Measurements from ENCODE around the gene PNP. TPM values are rescaled to one million over a fixed set of nuclear protein-coding genes. Genes with fewer than 3 reads are reported as not detected.
"Not testable (repeated sequence)": the region's sequence is repeated elsewhere in the genome, so short reads cannot be mapped to it uniquely, and the experiment has no call there.

PNP gene
- total RNA-seq, 4 donors from 2014 or later = 18.9 to 62.1 (median 32.7) TPM

- in situ Hi-C loops (cut with MboI; ENCODE audit: low pct_ligation_motif_present in 1 of 4, low pct_unique_long_range_greater_than_20kb in 1 of 4, low sequenced_read_pairs in 3 of 4) = no loop called here
- WGBS, 2 donors (ENCODE audit: low coverage in 1 of 2) = 91 to 94% methylated on average over 3 to 4 of the region's 4 CpGs
- H3K4me1 ChIP-seq = no peaks in the 10 kb centered on the region
- no peaks in the 10 kb centered on the region for H3K27me3 ChIP-seq
- intact Hi-C loops (cut with DNase I; ENCODE audit: low total_unique reads) = no loop called here
- no peak for TF ChIP-seq CTCF (IDR thresholded peaks at IDR 0.05)
- TF ChIP-seq EP300 (IDR thresholded peaks at IDR 0.05; ENCODE audit: low read depth) = no peak
- no peak for TF ChIP-seq POLR2AphosphoS5 (IDR thresholded peaks at IDR 0.05)
- TF ChIP-seq POLR2A (IDR thresholded peaks at IDR 0.05) = no peak
- H3K27ac ChIP-seq = no peak overlapping the region
- no peak for DNase-seq
- no peaks in the 10 kb centered on the region for H3K36me3 ChIP-seq
- H3K9me3 ChIP-seq = no peaks in the 10 kb centered on the region
- no peak overlapping the region for H3K4me3 ChIP-seq
Measured at GRCh38 chr14:20436363-20436755, 32.8 kb upstream of the PNP start.

- WGBS, 2 donors (ENCODE audit: low coverage in 1 of 2) = 85 to 94% methylated on average over 7 of the region's 7 CpGs
- no peak overlapping the region for H3K27ac ChIP-seq
- H3K27me3 ChIP-seq = no peaks in the 10 kb centered on the region
- no peaks in the 10 kb centered on the region for H3K4me1 ChIP-seq
- no peaks in the 10 kb centered on the region for H3K9me3 ChIP-seq
- TF ChIP-seq POLR2A (IDR thresholded peaks at IDR 0.05) (no peak), POLR2AphosphoS5 (IDR thresholded peaks at IDR 0.05) (no peak), CTCF (IDR thresholded peaks at IDR 0.05) (no peak), EP300 (IDR thresholded peaks at IDR 0.05; ENCODE audit: low read depth) (no peak)
- H3K4me3 ChIP-seq = no peak overlapping the region
- in situ Hi-C loops (cut with MboI; ENCODE audit: low pct_ligation_motif_present in 1 of 4, low pct_unique_long_range_greater_than_20kb in 1 of 4, low sequenced_read_pairs in 3 of 4) = no loop called here
- no peak for DNase-seq
- H3K36me3 ChIP-seq = no peaks in the 10 kb centered on the region
- intact Hi-C loops (cut with DNase I; ENCODE audit: low total_unique reads) = no loop called here
Measured at GRCh38 chr14:20438664-20439063, 30.5 kb upstream of the PNP start.

- in situ Hi-C loops (cut with MboI; ENCODE audit: low pct_ligation_motif_present in 1 of 4, low pct_unique_long_range_greater_than_20kb in 1 of 4, low sequenced_read_pairs in 3 of 4) = no loop called here
- intact Hi-C loops (cut with DNase I; ENCODE audit: low total_unique reads) = no loop called here
- TF ChIP-seq EP300 (IDR thresholded peaks at IDR 0.05; ENCODE audit: low read depth) = no peak
- WGBS, 2 donors (ENCODE audit: low coverage in 1 of 2) = 89% methylated on average over 5 of the region's 5 CpGs; no CpG with 5 or more reads in 1 of the 2 donors
- no peak overlapping the region for H3K27ac ChIP-seq
- no peaks in the 10 kb centered on the region for H3K27me3 ChIP-seq
- H3K4me1 ChIP-seq = no peaks in the 10 kb centered on the region
- H3K36me3 ChIP-seq = no peaks in the 10 kb centered on the region
- H3K4me3 ChIP-seq = no peak overlapping the region
- no peaks in the 10 kb centered on the region for H3K9me3 ChIP-seq
- DNase-seq = no peak
Measured at GRCh38 chr14:20440465-20440864, 28.7 kb upstream of the PNP start.

- peaks cover 0 to under 1% (median 0%) of the 10 kb centered on the region in 4 donors for H3K36me3 ChIP-seq
- no peak overlapping the region for H3K4me3 ChIP-seq
- no peaks in the 10 kb centered on the region for H3K9me3 ChIP-seq
- no peaks in the 10 kb centered on the region for H3K4me1 ChIP-seq
- H3K27ac ChIP-seq = no peak overlapping the region
- in situ Hi-C loops (cut with MboI; ENCODE audit: low pct_ligation_motif_present in 1 of 4, low pct_unique_long_range_greater_than_20kb in 1 of 4, low sequenced_read_pairs in 3 of 4) = no loop called here
- no peaks in the 10 kb centered on the region for H3K27me3 ChIP-seq
- intact Hi-C loops (cut with DNase I; ENCODE audit: low total_unique reads) = no loop called here
- 46 to 69% methylated on average over 3 to 5 of the region's 5 CpGs for WGBS, 2 donors (ENCODE audit: low coverage in 1 of 2)
- TF ChIP-seq POLR2A (IDR thresholded peaks at IDR 0.05) (no peak), CTCF (IDR thresholded peaks at IDR 0.05) (no peak), POLR2AphosphoS5 (IDR thresholded peaks at IDR 0.05) (no peak), EP300 (IDR thresholded peaks at IDR 0.05; ENCODE audit: low read depth) (no peak)
- no peak for DNase-seq
Measured at GRCh38 chr14:20440882-20441281, 28.3 kb upstream of the PNP start.

GRCh38 chr14:20441461-20441860 lies 27.7 kb upstream of the PNP start:
- H3K9me3 ChIP-seq = no peaks in the 10 kb centered on the region
- TF ChIP-seq POLR2A (IDR thresholded peaks at IDR 0.05) = no peak
- TF ChIP-seq EP300 (IDR thresholded peaks at IDR 0.05; ENCODE audit: low read depth) = no peak
- no peak for TF ChIP-seq CTCF (IDR thresholded peaks at IDR 0.05)
- TF ChIP-seq POLR2AphosphoS5 (IDR thresholded peaks at IDR 0.05) = no peak
- H3K27me3 ChIP-seq = no peaks in the 10 kb centered on the region
- no peak for DNase-seq
- no peak overlapping the region for H3K4me3 ChIP-seq
- H3K27ac ChIP-seq = no peak overlapping the region
- H3K36me3 ChIP-seq = peaks cover 0 to 7% (median 0%) of the 10 kb centered on the region in 4 donors
- intact Hi-C loops (cut with DNase I; ENCODE audit: low total_unique reads) (no loop called here), in situ Hi-C loops (cut with MboI; ENCODE audit: low pct_ligation_motif_present in 1 of 4, low pct_unique_long_range_greater_than_20kb in 1 of 4, low sequenced_read_pairs in 3 of 4) (no loop called here)
- WGBS, 2 donors (ENCODE audit: low coverage in 1 of 2) = 95% methylated on average over 2 of the region's 2 CpGs; no CpG with 5 or more reads in 1 of the 2 donors
- H3K4me1 ChIP-seq = no peaks in the 10 kb centered on the region

- intact Hi-C loops (cut with DNase I; ENCODE audit: low total_unique reads); DNase-seq; H3K4me3 ChIP-seq; in situ Hi-C loops (cut with MboI; ENCODE audit: low pct_ligation_motif_present in 1 of 4, low pct_unique_long_range_greater_than_20kb in 1 of 4, low sequenced_read_pairs in 3 of 4); H3K9me3 ChIP-seq; H3K27ac ChIP-seq; H3K27me3 ChIP-seq; H3K4me1 ChIP-seq: not testable (repeated sequence)
- H3K36me3 ChIP-seq = peaks cover 0 to 29% (median 11%) of the 10 kb centered on the region in 4 donors
- WGBS, 2 donors (ENCODE audit: low coverage in 1 of 2) = 90 to 100% methylated on average over 1 to 2 of the region's 4 CpGs
Measured at GRCh38 chr14:20443650-20444049, 25.6 kb upstream of the PNP start.

Data from transverse colon (tissue), 4 donors.